Esophagus squamous epithelium (tissue), 5 donors: ENCODE data around the gene COPS9. TPM values are rescaled to one million over a fixed set of nuclear protein-coding genes. Genes with fewer than 3 reads are reported as not detected.

Experiments used
- DNase-seq: peaks from one replicate; lab custom pipeline; 2025; lab: John Stamatoyannopoulos, UW
- H3K27ac ChIP-seq, 4 donors: fragments of 200-600 bp; sonication (generic); one replicate each; pipeline ENCODE4 v1.5.1; 2016 to 2019; ENCODE audit warnings: mild to moderate bottlenecking in 1 of 4
- H3K27me3 ChIP-seq, 4 donors: fragments of 200-600 bp; sonication (generic); 1 replicate in 3 of 4; 2 replicates in 1 of 4; pipeline versions ENCODE4 v1.5.1 to v1.6.0; 2017 to 2021; ENCODE audit warnings: antibody characterized with exemption in 1 of 4
- H3K36me3 ChIP-seq, 3 donors: fragments of 200-600 bp; sonication (generic); one replicate each; pipeline ENCODE4 v1.5.1; 2016 to 2019
- H3K4me1 ChIP-seq, 3 donors: fragments of 200-600 bp; sonication (generic); one replicate each; pipeline ENCODE4 v1.5.1; 2017 to 2019
- H3K4me3 ChIP-seq, 4 donors: fragments of 200-600 bp; sonication (generic); 1 replicate in 3 of 4; 2 replicates in 1 of 4; pipeline ENCODE4 v1.5.1; 2016 to 2019; ENCODE audit warnings: mild to moderate bottlenecking in 2 of 4, moderate library complexity in 1 of 4
- H3K9me3 ChIP-seq, 3 donors: fragments of 200-600 bp; sonication (generic); one replicate each; pipeline ENCODE4 v1.5.1; 2016 to 2019
- CTCF ChIP-seq, 6 experiments: fragments of 450-650 bp in 4 of 6; fragments of 200-600 bp in 2 of 6; sonication (generic) in 2 of 6; IDR thresholded peaks; one replicate each; pipeline ENCODE4 v1.5.1; 2016 to 2019; ENCODE audit warnings: antibody characterized with exemption in 6 of 6, mild to moderate bottlenecking in 4 of 6, moderate library complexity in 4 of 6
- POLR2A ChIP-seq, 4 donors: fragments of 450-650 bp; IDR thresholded peaks; one replicate each; pipeline ENCODE4 v1.6.1; 2017; ENCODE audit warnings: antibody characterized with exemption in 4 of 4, mild to moderate bottlenecking in 4 of 4, moderate library complexity in 3 of 4
- WGBS, 2 donors: methylation state at CpG; one replicate each; pipeline ENCODE4 v1.1.5; 2018; 5-methylcytosine and 5-hydroxymethylcytosine counted together
- intact Hi-C: fragments of 100-400 bp; cut with DNase I; formaldehyde crosslinking; loops from one replicate; pipeline ENCODE4 v1.15.0; 2022
- total RNA-seq, 4 donors: library from RNA; depleted of rRNA; stranded (reverse); fragments of >200 nt; gene quantifications; one replicate each; pipeline ENCODE4 v1.1.0, GENCODE V29; 2016
- donor health status: DM: yes; HTN: yes; CAD: no.

COPS9 gene
- total RNA-seq, 4 donors from 2014 or later: 103 to 225 (median 195) TPM

DNA sequence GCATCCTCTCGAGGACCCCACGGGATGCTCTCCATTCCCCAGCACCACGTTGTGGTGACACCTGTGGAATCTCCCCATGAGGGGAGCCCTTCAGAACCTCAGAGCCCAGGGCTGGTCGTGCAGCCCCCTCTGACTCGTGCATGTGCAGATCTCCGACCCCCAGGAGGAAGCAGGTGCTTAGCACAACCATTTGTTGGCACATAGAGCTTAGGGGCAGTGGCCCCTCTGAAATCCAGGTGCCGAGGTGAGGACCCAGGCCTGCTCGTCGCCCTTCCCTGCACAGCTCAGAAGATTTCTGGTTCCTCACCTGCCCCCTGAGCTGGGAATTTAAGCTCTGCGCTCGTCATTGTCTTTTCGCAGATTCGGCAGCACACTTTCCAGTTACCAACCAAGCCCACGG lies 5.6 kb upstream of the COPS9 start:
- H3K4me1 ChIP-seq: peaks cover 0 to 11% (median 3%) of the 10 kb centered on the region in 3 donors
- DNase-seq: no peak

GRCh38 chr2:240140920-240141319 lies 4.8 kb upstream of the COPS9 start:
- Histone ChIP-seq H3K36me3 (no peaks in the 10 kb centered on the region), H3K4me1 (peaks cover 0 to 15% (median 7%) of the 10 kb centered on the region in 3 donors), H3K27me3 (peaks cover 0 to 36% (median 0%) of the 10 kb centered on the region in 4 donors), H3K27ac (no peak overlapping the region), H3K9me3 (no peaks in the 10 kb centered on the region), H3K4me3 (no peak overlapping the region)
- TF ChIP-seq CTCF (IDR thresholded peaks at IDR 0.05) (no peak), POLR2A (IDR thresholded peaks at IDR 0.05) (no peak)
- WGBS, 2 donors: 81 to 87% methylated on average over 3 to 4 of the region's 11 CpGs
- intact Hi-C loops: loop anchor here (5.0 kb wide), 1 partner anchor 79 kb away; no protein-coding TSS in a partner anchor
- DNase-seq: no peak

More for the DNA sequence above, 5.6 kb upstream of the COPS9 start:
- no peak for TF ChIP-seq POLR2A (IDR thresholded peaks at IDR 0.05)
- TF ChIP-seq CTCF (IDR thresholded peaks at IDR 0.05): no peak
- intact Hi-C loops: loop anchor here (5.0 kb wide), 1 partner anchor 79 kb away; no protein-coding TSS in a partner anchor
- WGBS, 2 donors: 73 to 91% methylated on average over 8 to 14 of the region's 14 CpGs
- H3K4me3 ChIP-seq: no peak overlapping the region
- H3K27ac ChIP-seq: no peak overlapping the region
- H3K9me3 ChIP-seq: no peaks in the 10 kb centered on the region
- peaks cover 0 to 43% (median 0%) of the 10 kb centered on the region in 4 donors for H3K27me3 ChIP-seq
- no peaks in the 10 kb centered on the region for H3K36me3 ChIP-seq

GRCh38 chr2:240140511-240140910 lies 4.4 kb upstream of the COPS9 start, which contains the start of gene OTOS:
Gene OTOS, minus strand, starts transcription at chr2:240140658. Its CDS starts 332 bp downstream, at chr2:240140326.
- no peaks in the 10 kb centered on the region for H3K9me3 ChIP-seq
- TF ChIP-seq CTCF (IDR thresholded peaks at IDR 0.05): no peak
- TF ChIP-seq POLR2A (IDR thresholded peaks at IDR 0.05): no peak
- H3K4me1 ChIP-seq: peaks cover 0 to 17% (median 9%) of the 10 kb centered on the region in 3 donors
- no peak for DNase-seq
- H3K27me3 ChIP-seq: peaks cover 0 to 32% (median 0%) of the 10 kb centered on the region in 4 donors
- no peaks in the 10 kb centered on the region for H3K36me3 ChIP-seq
- no peak within 1 kb of the TSS for H3K27ac ChIP-seq
- 66% methylated on average over 5 of the region's 5 CpGs; no CpG with 5 or more reads in 1 of the 2 donors for WGBS, 2 donors
- H3K4me3 ChIP-seq: no peak within 1 kb of the TSS
- intact Hi-C loops: loop anchor here (5.0 kb wide), 1 partner anchor 78 kb away; no protein-coding TSS in a partner anchor

GRCh38 chr2:240139666-240140393 lies 3.7 kb upstream of the COPS9 start:
- Histone ChIP-seq H3K27ac (no peak overlapping the region), H3K4me1 (peaks cover 6 to 24% (median 15%) of the 10 kb centered on the region in 3 donors), H3K27me3 (peaks cover 0 to 26% (median 0%) of the 10 kb centered on the region in 4 donors), H3K36me3 (no peaks in the 10 kb centered on the region), H3K4me3 (no peak overlapping the region), H3K9me3 (no peaks in the 10 kb centered on the region)
- no peak for DNase-seq
- no peak for TF ChIP-seq CTCF (IDR thresholded peaks at IDR 0.05)
- TF ChIP-seq POLR2A (IDR thresholded peaks at IDR 0.05): no peak
- intact Hi-C loops: loop anchor here (5.0 kb wide), 1 partner anchor 78 kb away; no protein-coding TSS in a partner anchor
- 26 to 76% methylated on average over 5 to 8 of the region's 14 CpGs for WGBS, 2 donors

GRCh38 chr2:240139011-240139441 lies 2.9 kb upstream of the COPS9 start:
- intact Hi-C loops: no loop called here
- TF ChIP-seq CTCF (IDR thresholded peaks at IDR 0.05) (no peak), POLR2A (IDR thresholded peaks at IDR 0.05) (no peak)
- Histone ChIP-seq H3K27me3 (peaks cover 0 to 18% (median 0%) of the 10 kb centered on the region in 4 donors), H3K4me1 (peaks cover 14 to 32% (median 22%) of the 10 kb centered on the region in 3 donors), H3K4me3 (no peak overlapping the region), H3K9me3 (no peaks in the 10 kb centered on the region), H3K27ac (no peak overlapping the region), H3K36me3 (no peaks in the 10 kb centered on the region)
- 92 to 93% methylated on average over 8 to 12 of the region's 15 CpGs for WGBS, 2 donors
- no peak for DNase-seq
